IMR-90 (cell line): ENCODE measurements around the gene CIRBP. TPM values are rescaled to one million over a fixed set of nuclear protein-coding genes. Genes with fewer than 3 reads are reported as not detected.

Experiments used
- ATAC-seq: fragments of 200-7000 bp; cut with Tn5 transposase; 2 replicates; pipeline ENCODE4 v1.9.1; 2020; ENCODE audit warnings: low read depth, mild to moderate bottlenecking, moderate library complexity
- BruUV-seq: library from RNA; stranded (reverse); fragments of 400-500 nt; replicated peaks from 2 replicates; lab custom pipeline; 2021; lab: Mats Ljungman, UMichigan
- CTCF ChIA-PET: fragments of 300-600 bp; formaldehyde crosslinking; extraction: SDS; loops from one replicate; lab custom pipeline; 2021; ENCODE audit warnings: antibody characterized with exemption; lab: Yijun Ruan, JAX
- POLR2A ChIA-PET: fragments of 300-600 bp; sonication (Branson Sonifier 250); formaldehyde crosslinking; loops from one replicate; lab custom pipeline; 2022; ENCODE audit warnings: antibody characterized with exemption; ENCODE audit not compliant: unreplicated experiment; lab: Charles Lee
- DNase-seq: peaks from one replicate; pipeline ENCODE4 v3.0.0; 2013
- H2AFZ ChIP-seq: replicated peaks from 2 replicates; pipeline ENCODE3; 2013; ENCODE audit warnings: low read length, mild to moderate bottlenecking; ENCODE audit not compliant: poor library complexity
- H2AK5ac ChIP-seq: 2 replicates; pipeline ENCODE4 v1.6.1; 2013; ENCODE audit warnings: low read depth, low read length, inconsistent platforms
- H2AK9ac ChIP-seq: replicated peaks from 2 replicates; pipeline ENCODE3; 2013; ENCODE audit warnings: mild to moderate bottlenecking, low read depth, low read length, moderate library complexity; ENCODE audit not compliant: poor library complexity
- H2BK120ac ChIP-seq: 2 replicates; pipeline ENCODE4 v1.6.1; 2013; ENCODE audit warnings: low read depth, low read length, inconsistent platforms
- H2BK15ac ChIP-seq: 3 replicates; pipeline ENCODE4 v1.6.1; 2013; ENCODE audit warnings: low read depth, low read length, inconsistent platforms
- H2BK20ac ChIP-seq: 2 replicates; pipeline ENCODE4 v1.6.1; 2013; ENCODE audit warnings: low read depth, mild to moderate bottlenecking, inconsistent platforms, low read length, moderate library complexity
- H2BK5ac ChIP-seq: 2 replicates; pipeline ENCODE4 v1.6.1; 2013; ENCODE audit warnings: mild to moderate bottlenecking, low read depth, low read length, inconsistent platforms; ENCODE audit not compliant: poor library complexity, severe bottlenecking
- H3K14ac ChIP-seq: replicated peaks from 2 replicates; pipeline ENCODE4 v1.6.1; 2013; ENCODE audit warnings: low read depth, low read length, inconsistent platforms
- H3K18ac ChIP-seq: 2 replicates; pipeline ENCODE4 v1.6.1; 2013; ENCODE audit warnings: low read depth, low read length, control low read depth
- H3K23ac ChIP-seq: 2 replicates; pipeline ENCODE4 v1.6.1; 2013; ENCODE audit warnings: low read depth, low read length, inconsistent platforms
- H3K27ac ChIP-seq: 2 replicates; pipeline ENCODE4 v1.5.1; 2013; ENCODE audit warnings: mild to moderate bottlenecking, control low read depth, low read length; ENCODE audit not compliant: insufficient read depth
- H3K27me3 ChIP-seq: 2 replicates; pipeline ENCODE4 v1.6.1; 2013; ENCODE audit warnings: low read length; ENCODE audit not compliant: control insufficient read depth, insufficient read depth
- H3K36me3 ChIP-seq: 2 replicates; pipeline ENCODE4 v1.6.1; 2013; ENCODE audit warnings: low read length, mixed read lengths; ENCODE audit not compliant: control insufficient read depth, insufficient read depth
- H3K4ac ChIP-seq: 2 replicates; pipeline ENCODE4 v1.6.1; 2013; ENCODE audit warnings: low read depth, low read length, inconsistent platforms
- H3K4me1 ChIP-seq: 2 replicates; pipeline ENCODE4 v1.6.1; 2013; ENCODE audit warnings: low read length, mixed read lengths; ENCODE audit not compliant: control insufficient read depth, insufficient read depth
- H3K4me2 ChIP-seq: 2 replicates; pipeline ENCODE4 v1.6.1; 2013; ENCODE audit warnings: low read depth, mild to moderate bottlenecking, control low read depth, low read length, moderate library complexity
- H3K4me3 ChIP-seq: 2 replicates; pipeline ENCODE4 v1.5.1; 2013; ENCODE audit warnings: low read depth, mild to moderate bottlenecking, control low read depth, low read length, moderate library complexity; ENCODE audit not compliant: insufficient read depth
- H3K56ac ChIP-seq: 2 replicates; pipeline ENCODE4 v1.6.1; 2013; ENCODE audit warnings: low read length, inconsistent platforms; ENCODE audit not compliant: insufficient read depth; ENCODE audit errors: extremely low read depth
- H3K79me1 ChIP-seq, 2 experiments: 2 replicates each; pipeline ENCODE4 v1.6.1; 2013; ENCODE audit warnings: low read length in 2 of 2, inconsistent platforms in 1 of 2, low read depth in 1 of 2
- H3K9ac ChIP-seq: 2 replicates; pipeline ENCODE4 v1.6.1; 2013; ENCODE audit warnings: low read depth, low read length, control low read depth
- H3K9me1 ChIP-seq: 2 replicates; pipeline ENCODE4 v1.6.1; 2013; ENCODE audit warnings: low read length, inconsistent platforms; ENCODE audit not compliant: insufficient read depth
- H3K9me3 ChIP-seq: 2 replicates; pipeline ENCODE4 v1.6.1; 2013; ENCODE audit warnings: low read length; ENCODE audit not compliant: control insufficient read depth, insufficient read depth
- H4K20me1 ChIP-seq: 2 replicates; pipeline ENCODE4 v1.6.1; 2013; ENCODE audit warnings: low read length, inconsistent platforms; ENCODE audit not compliant: insufficient read depth
- H4K5ac ChIP-seq: 2 replicates; pipeline ENCODE4 v1.6.1; 2013; ENCODE audit warnings: mild to moderate bottlenecking, low read depth, low read length, control low read depth
- H4K8ac ChIP-seq, 2 experiments: 2 replicates each; pipeline ENCODE4 v1.6.1; 2013; ENCODE audit warnings: low read depth in 2 of 2, low read length in 2 of 2, control low read depth in 1 of 2, inconsistent platforms in 1 of 2
- H4K91ac ChIP-seq: 2 replicates; pipeline ENCODE4 v1.6.1; 2013; ENCODE audit warnings: low read depth, low read length, inconsistent platforms; ENCODE audit not compliant: insufficient read depth
- CEBPB ChIP-seq: IDR thresholded peaks from 2 replicates; pipeline ENCODE4 v1.6.1; 2012; ENCODE audit warnings: low read depth, low read length, improper control_type of control experiment
- CTCF ChIP-seq: conservative IDR thresholded peaks from 2 replicates; pipeline ENCODE4 v1.5.1; 2012; ENCODE audit warnings: mild to moderate bottlenecking, low read depth, low read length, improper control_type of control experiment
- RAD21 ChIP-seq: IDR thresholded peaks from 2 replicates; pipeline ENCODE4 v1.6.1; 2012; ENCODE audit warnings: low read length, improper control_type of control experiment
- WGBS, 2 experiments: methylation state at CpG; one replicate each; pipeline versions ENCODE4 v1.1.5 to v1.1.7; 2013; ENCODE audit warnings: missing lambda C conversion rate in 2 of 2; ENCODE audit not compliant: insufficient read length in 1 of 2; ENCODE audit errors: extremely low coverage in 2 of 2; 5-methylcytosine and 5-hydroxymethylcytosine counted together
- dilution Hi-C: fragments of 300-500 bp; cut with HindIII; formaldehyde crosslinking; loops from one replicate; pipeline ENCODE4 v1.14.3; 2018; ENCODE audit warnings: low sequenced_read_pairs; ENCODE audit not compliant: unreplicated experiment
- in situ Hi-C: fragments of 300-500 bp; cut with MboI; formaldehyde crosslinking; loops from 3 replicates; pipeline ENCODE4 v1.14.3; 2019; ENCODE audit warnings: low sequenced_read_pairs, inconsistent platforms, mixed read lengths
- intact Hi-C: fragments of 100-400 bp; cut with micrococcal nuclease; formaldehyde crosslinking; loops from 2 replicates; pipeline ENCODE4 v1.10.0; 2022
- polyA plus RNA-seq, 3 experiments: library from polyadenylated mRNA; depleted of rRNA; stranded (reverse); fragments of >200 nt; gene quantifications; 2 replicates each; pipeline ENCODE4 v1.2.3, GENCODE V29; 2012; ENCODE audit warnings: low replicate concordance in 1 of 3
- total RNA-seq: library from RNA; depleted of rRNA; stranded (reverse); fragments of >200 nt; gene quantifications from 2 replicates; pipeline ENCODE4 v1.2.3, GENCODE V29; 2012

The CIRBP gene
- total and polyA plus RNA-seq, 2 of the 4 experiments (the other 2 are of a cell fraction): 299 to 542 TPM

- no TSS peak for BruUV-seq
- Histone ChIP-seq H3K27me3 (peaks cover 21% of the 10 kb centered on the region), H2BK120ac (no peak overlapping the region), H3K79me1 (peaks cover 12 to 30% of the 10 kb centered on the region in 2 experiments; a peak in 3 of 4 replicates), H3K23ac (no peak overlapping the region), H4K8ac (no peak overlapping the region), H2BK5ac (no peak overlapping the region), H2AFZ (no peak overlapping the region), H4K91ac (no peak overlapping the region), H2AK9ac (peak overlapping the region; percentile 72), H4K5ac (no peak overlapping the region), H4K20me1 (peaks cover 19% of the 10 kb centered on the region), H3K9me1 (no peaks in the 10 kb centered on the region), H3K4ac (no peak overlapping the region), H3K18ac (no peak overlapping the region), H3K4me3 (no peak overlapping the region), H3K36me3 (peaks cover 8% of the 10 kb centered on the region), H3K56ac (no peak overlapping the region), H3K27ac (no peak overlapping the region), H2BK15ac (no peak overlapping the region), H3K9ac (no peak overlapping the region), H3K14ac (no peak overlapping the region), H3K4me1 (peaks cover 5% of the 10 kb centered on the region), H2BK20ac (no peak overlapping the region), H3K4me2 (no peak overlapping the region), H3K9me3 (no peaks in the 10 kb centered on the region), H2AK5ac (no peak overlapping the region)
- ATAC-seq (no peak), DNase-seq (no peak)
- in situ Hi-C loops: loop anchor here (5.0 kb wide), 1 partner anchor 81 kb away; no protein-coding TSS in a partner anchor
- intact Hi-C loops: no loop called here
- POLR2A ChIA-PET: interaction anchor here (1.4 kb wide), 1 partner anchor 12 kb away, joined by 3 read pairs; no protein-coding TSS in a partner anchor
- TF ChIP-seq CEBPB (no peak), RAD21 (no peak), CTCF (no peak)
- dilution Hi-C loops: no loop called here
- CTCF ChIA-PET: interaction anchor here (1.7 kb wide), 1 partner anchor 11 kb away, joined by 8 read pairs; the partner anchor contains the start of gene CIRBP
- WGBS, 2 experiments: 90% methylated on average over 22 of the region's 53 CpGs; no CpG with 5 or more reads in 1 of the 2 experiments
Measured at GRCh38 chr19:1280636-1281568, 11.8 kb downstream of the CIRBP start.
